ENCODE data around the gene GRHL1. TPM values are rescaled to one million over a fixed set of nuclear protein-coding genes. Genes with fewer than 3 reads are reported as not detected.

Gene GRHL1
- total and polyA plus RNA-seq, 9 of the 15 experiments (the other 6 are each of a cell fraction or from before 2014, with no cell fraction given), result 1.7 to 6.1 (median 4.7) TPM

DNA sequence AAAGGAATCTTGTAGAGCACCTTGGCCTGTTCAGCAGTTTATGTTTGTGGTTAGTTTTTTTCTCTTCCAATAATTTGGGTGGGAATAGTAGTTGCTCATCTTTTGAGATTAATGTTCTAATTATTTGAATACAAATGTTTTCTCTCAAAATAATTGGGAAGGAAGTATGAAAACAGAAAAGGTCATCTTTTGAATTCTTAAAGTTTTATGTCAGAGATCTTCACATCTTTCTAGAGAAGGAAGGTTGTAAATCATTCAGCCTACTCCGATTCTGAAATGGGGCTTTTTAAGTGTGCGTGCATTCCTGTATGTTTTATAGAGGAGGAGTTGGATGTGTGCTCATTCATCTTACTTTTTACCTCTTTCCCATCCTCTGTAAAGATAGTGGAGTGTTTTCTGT is 29.0 kb downstream of the GRHL1 start:
- H3K4me2 ChIP-seq (ENCODE audit: insufficient read depth, low read length), result no peak overlapping the region
- no peak overlapping the region for H3K27ac ChIP-seq (ENCODE audit: extremely low read depth, low read depth, low read length)
- in situ Hi-C loops (cut with MboI), result no loop called here
- H2AFZ ChIP-seq (ENCODE audit: low read depth, low read length), result no peak overlapping the region
- peak; percentile 32 for FAIRE-seq
- no peaks in the 10 kb centered on the region for H3K9me1 ChIP-seq (ENCODE audit: control insufficient read depth, insufficient read depth, low read length)
- no peaks in the 10 kb centered on the region for H3K79me2 ChIP-seq (ENCODE audit: control insufficient read depth, insufficient read depth, low read length)
- ChIA-PET POLR2A (interaction anchor here (1.3 kb wide), 1 partner anchor 8 kb away, joined by 6 read pairs; no protein-coding TSS in a partner anchor), CTCF (ENCODE audit: low intra/inter-chr PET ratio) (no interaction called here)
- no peak overlapping the region for H3K4me3 ChIP-seq
- no TSS peak for BruUV-seq (replicated peaks)
- 81% methylated on average over 2 of the region's 2 CpGs for WGBS (ENCODE audit: insufficient coverage, low coverage, missing lambda C conversion rate)
- no peak for ATAC-seq
- H3K36me3 ChIP-seq (ENCODE audit: control insufficient read depth, insufficient read depth, low read length), result no peaks in the 10 kb centered on the region
- H3K27me3 ChIP-seq (ENCODE audit: control insufficient read depth in 2 of 2, insufficient read depth in 2 of 2, low read length in 2 of 2), result no peaks in the 10 kb centered on the region
- intact Hi-C loops (cut with micrococcal nuclease), result no loop called here
- H3K9me3 ChIP-seq (replicated peaks; ENCODE audit: control insufficient read depth, insufficient read depth, low read depth, low read length), result no peaks in the 10 kb centered on the region; the same call in 1 of the 2 replicates
- H3K4me1 ChIP-seq (replicated peaks in 1 of 2; ENCODE audit: control insufficient read depth in 2 of 2, insufficient read depth in 2 of 2, low read length in 2 of 2), result peaks cover 7 to 8% of the 10 kb centered on the region in 2 experiments; a peak in 3 of 5 replicates
- no peak for DNase-seq (ENCODE audit: extremely low read depth in 1 of 4, low spot score in 3 of 4)
- H3K9ac ChIP-seq (ENCODE audit: insufficient read depth in 1 of 2, low read depth in 2 of 2, low read length in 2 of 2), result no peak overlapping the region
- H4K20me1 ChIP-seq (replicated peaks; ENCODE audit: control insufficient read depth, insufficient read depth, low read length), result no peaks in the 10 kb centered on the region
- TF ChIP-seq HCFC1 (IDR thresholded peaks at IDR 0.05; ENCODE audit: low read depth, low read length), result no peak
- TF ChIP-seq ZNF224 (CRISPR knock-in tag; IDR thresholded peaks at IDR 0.05), result no peak
- no peak for TF ChIP-seq NCOA1 (IDR thresholded peaks at IDR 0.05; ENCODE audit: low read depth)
- TF ChIP-seq, protein P1, sequence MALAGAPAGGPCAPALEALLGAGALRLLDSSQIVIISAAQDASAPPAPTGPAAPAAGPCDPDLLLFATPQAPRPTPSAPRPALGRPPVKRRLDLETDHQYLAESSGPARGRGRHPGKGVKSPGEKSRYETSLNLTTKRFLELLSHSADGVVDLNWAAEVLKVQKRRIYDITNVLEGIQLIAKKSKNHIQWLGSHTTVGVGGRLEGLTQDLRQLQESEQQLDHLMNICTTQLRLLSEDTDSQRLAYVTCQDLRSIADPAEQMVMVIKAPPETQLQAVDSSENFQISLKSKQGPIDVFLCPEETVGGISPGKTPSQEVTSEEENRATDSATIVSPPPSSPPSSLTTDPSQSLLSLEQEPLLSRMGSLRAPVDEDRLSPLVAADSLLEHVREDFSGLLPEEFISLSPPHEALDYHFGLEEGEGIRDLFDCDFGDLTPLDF (CRISPR knock-in tag; IDR thresholded peaks at IDR 0.05), result no peak
- no peak for TF ChIP-seq TAL1 (IDR thresholded peaks at IDR 0.05)
- TF ChIP-seq TFAM (CRISPR knock-in tag; conservative IDR thresholded peaks at IDR 0.05), result no peak
- TF ChIP-seq TRIM24 (IDR thresholded peaks at IDR 0.05), result no peak
- no peak for TF ChIP-seq ZNF764 (CRISPR knock-in tag; IDR thresholded peaks at IDR 0.05; ENCODE audit: low read depth)
- no peak for TF ChIP-seq HMG20A (CRISPR knock-in tag; conservative IDR thresholded peaks at IDR 0.05)
- TF ChIP-seq SAP30 (IDR thresholded peaks at IDR 0.05; ENCODE audit: borderline replicate concordance, insufficient read depth, low read depth, low read length, poor library complexity, severe bottlenecking), result no peak
- TF ChIP-seq, protein P2, sequence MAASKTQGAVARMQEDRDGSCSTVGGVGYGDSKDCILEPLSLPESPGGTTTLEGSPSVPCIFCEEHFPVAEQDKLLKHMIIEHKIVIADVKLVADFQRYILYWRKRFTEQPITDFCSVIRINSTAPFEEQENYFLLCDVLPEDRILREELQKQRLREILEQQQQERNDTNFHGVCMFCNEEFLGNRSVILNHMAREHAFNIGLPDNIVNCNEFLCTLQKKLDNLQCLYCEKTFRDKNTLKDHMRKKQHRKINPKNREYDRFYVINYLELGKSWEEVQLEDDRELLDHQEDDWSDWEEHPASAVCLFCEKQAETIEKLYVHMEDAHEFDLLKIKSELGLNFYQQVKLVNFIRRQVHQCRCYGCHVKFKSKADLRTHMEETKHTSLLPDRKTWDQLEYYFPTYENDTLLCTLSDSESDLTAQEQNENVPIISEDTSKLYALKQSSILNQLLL (CRISPR knock-in tag; IDR thresholded peaks at IDR 0.05; ENCODE audit: borderline replicate concordance), result no peak
- TF ChIP-seq, protein P3, sequence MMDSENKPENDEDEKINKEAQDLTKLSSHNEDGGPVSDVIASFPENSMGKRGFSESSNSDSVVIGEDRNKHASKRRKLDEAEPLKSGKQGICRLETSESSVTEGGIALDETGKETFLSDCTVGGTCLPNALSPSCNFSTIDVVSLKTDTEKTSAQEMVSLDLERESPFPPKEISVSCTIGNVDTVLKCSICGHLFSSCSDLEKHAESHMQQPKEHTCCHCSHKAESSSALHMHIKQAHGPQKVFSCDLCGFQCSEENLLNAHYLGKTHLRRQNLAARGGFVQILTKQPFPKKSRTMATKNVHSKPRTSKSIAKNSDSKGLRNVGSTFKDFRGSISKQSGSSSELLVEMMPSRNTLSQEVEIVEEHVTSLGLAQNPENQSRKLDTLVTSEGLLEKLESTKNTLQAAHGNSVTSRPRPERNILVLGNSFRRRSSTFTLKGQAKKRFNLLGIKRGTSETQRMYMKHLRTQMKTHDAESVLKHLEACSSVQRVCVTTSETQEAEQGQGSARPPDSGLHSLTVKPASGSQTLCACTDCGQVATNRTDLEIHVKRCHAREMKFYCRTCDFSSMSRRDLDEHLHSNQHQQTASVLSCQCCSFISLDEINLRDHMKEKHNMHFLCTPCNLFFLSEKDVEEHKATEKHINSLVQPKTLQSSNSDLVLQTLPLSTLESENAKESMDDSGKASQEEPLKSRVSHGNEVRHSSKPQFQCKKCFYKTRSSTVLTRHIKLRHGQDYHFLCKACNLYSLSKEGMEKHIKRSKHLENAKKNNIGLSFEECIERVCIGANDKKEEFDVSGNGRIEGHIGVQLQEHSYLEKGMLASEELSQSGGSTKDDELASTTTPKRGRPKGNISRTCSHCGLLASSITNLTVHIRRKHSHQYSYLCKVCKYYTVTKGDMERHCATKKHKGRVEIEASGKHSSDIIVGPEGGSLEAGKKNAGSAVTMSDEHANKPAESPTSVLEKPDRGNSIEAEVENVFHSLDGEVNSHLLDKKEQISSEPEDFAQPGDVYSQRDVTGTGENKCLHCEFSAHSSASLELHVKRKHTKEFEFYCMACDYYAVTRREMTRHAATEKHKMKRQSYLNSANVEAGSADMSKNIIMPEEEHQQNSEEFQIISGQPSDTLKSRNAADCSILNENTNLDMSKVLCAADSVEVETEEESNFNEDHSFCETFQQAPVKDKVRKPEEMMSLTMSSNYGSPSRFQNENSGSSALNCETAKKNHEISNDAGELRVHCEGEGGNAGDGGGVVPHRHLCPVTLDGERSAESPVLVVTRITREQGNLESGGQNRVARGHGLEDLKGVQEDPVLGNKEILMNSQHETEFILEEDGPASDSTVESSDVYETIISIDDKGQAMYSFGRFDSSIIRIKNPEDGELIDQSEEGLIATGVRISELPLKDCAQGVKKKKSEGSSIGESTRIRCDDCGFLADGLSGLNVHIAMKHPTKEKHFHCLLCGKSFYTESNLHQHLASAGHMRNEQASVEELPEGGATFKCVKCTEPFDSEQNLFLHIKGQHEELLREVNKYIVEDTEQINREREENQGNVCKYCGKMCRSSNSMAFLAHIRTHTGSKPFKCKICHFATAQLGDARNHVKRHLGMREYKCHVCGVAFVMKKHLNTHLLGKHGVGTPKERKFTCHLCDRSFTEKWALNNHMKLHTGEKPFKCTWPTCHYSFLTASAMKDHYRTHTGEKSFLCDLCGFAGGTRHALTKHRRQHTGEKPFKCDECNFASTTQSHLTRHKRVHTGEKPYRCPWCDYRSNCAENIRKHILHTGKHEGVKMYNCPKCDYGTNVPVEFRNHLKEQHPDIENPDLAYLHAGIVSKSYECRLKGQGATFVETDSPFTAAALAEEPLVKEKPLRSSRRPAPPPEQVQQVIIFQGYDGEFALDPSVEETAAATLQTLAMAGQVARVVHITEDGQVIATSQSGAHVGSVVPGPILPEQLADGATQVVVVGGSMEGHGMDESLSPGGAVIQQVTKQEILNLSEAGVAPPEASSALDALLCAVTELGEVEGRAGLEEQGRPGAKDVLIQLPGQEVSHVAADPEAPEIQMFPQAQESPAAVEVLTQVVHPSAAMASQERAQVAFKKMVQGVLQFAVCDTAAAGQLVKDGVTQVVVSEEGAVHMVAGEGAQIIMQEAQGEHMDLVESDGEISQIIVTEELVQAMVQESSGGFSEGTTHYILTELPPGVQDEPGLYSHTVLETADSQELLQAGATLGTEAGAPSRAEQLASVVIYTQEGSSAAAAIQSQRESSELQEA (IDR thresholded peaks at IDR 0.05; ENCODE audit: low read depth), result no peak

Measured in K562 (cell line).